Thyroid gland (tissue), 4 donors: ENCODE measurements around the gene CISD1.

Experiments used
- POLR2A ChIP-seq, 2 donors: fragments of 450-650 bp; IDR thresholded peaks; one replicate each; pipeline ENCODE4 v1.6.1; 2017; ENCODE audit warnings: antibody characterized with exemption in 2 of 2, mild to moderate bottlenecking in 2 of 2, moderate library complexity in 1 of 2
- TF ChIP-seq, protein P1 (sequence below), 6 experiments: fragments of 200-600 bp in 3 of 6; fragments of 450-650 bp in 3 of 6; sonication (generic) in 3 of 6; IDR thresholded peaks; one replicate each; pipeline ENCODE4 v1.5.1; 2016 to 2019; ENCODE audit warnings: antibody characterized with exemption in 6 of 6, mild to moderate bottlenecking in 2 of 6, inconsistent platforms in 1 of 6, moderate library complexity in 1 of 6

DNA sequence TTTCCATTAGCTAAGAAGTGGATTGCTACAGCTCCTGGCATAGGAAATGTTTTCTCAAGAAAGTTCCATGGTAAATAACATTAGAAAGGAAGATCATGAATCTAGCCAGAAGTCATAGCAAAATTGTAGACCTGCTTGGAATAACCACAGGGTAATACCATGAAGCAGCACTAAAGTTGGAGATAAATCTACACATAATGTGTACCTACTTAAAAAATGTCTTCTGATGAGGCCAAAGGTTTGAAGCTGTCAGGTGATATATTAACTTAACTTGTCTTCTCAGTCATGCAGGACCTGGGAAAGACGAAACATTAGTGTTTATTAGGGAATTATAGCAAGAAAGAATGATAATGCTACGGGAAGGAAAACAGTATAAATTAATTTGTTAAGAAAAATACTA, 6.3 kb downstream of the CISD1 start:
- TF ChIP-seq POLR2A (IDR thresholded peaks at IDR 0.05): no peak
- TF ChIP-seq, protein P1, sequence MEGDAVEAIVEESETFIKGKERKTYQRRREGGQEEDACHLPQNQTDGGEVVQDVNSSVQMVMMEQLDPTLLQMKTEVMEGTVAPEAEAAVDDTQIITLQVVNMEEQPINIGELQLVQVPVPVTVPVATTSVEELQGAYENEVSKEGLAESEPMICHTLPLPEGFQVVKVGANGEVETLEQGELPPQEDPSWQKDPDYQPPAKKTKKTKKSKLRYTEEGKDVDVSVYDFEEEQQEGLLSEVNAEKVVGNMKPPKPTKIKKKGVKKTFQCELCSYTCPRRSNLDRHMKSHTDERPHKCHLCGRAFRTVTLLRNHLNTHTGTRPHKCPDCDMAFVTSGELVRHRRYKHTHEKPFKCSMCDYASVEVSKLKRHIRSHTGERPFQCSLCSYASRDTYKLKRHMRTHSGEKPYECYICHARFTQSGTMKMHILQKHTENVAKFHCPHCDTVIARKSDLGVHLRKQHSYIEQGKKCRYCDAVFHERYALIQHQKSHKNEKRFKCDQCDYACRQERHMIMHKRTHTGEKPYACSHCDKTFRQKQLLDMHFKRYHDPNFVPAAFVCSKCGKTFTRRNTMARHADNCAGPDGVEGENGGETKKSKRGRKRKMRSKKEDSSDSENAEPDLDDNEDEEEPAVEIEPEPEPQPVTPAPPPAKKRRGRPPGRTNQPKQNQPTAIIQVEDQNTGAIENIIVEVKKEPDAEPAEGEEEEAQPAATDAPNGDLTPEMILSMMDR (IDR thresholded peaks at IDR 0.05): no peak
